ENCODE results near the gene CKM.

DNA sequence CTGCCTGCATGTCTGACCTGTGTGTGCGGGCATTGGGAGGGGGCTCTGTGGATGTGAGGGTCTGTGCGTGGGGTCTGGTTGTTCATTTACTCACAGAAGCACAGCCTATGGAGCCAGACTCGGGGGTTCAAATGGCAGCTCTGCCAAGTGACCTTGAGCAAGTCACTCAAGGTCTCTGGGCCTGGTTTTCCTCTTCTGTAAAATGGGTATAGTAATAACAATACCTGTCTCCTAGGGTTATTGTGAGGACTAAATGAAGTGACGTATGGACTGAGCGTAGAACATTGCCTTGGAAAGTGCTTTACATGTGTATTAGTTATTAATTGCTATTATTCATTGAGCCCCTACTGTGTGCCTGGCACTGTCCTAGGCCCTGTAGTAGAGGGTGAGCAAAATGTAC, 24.4 kb downstream of the CKM start:
- TF ChIP-seq POLR2AphosphoS5 (IDR thresholded peaks at IDR 0.05): no peak
- TF ChIP-seq CTCF (IDR thresholded peaks at IDR 0.05): no peak
